Type B pancreatic cell (in vitro differentiated cells): Measurements from ENCODE around the gene UBAC2. TPM values are rescaled to one million over a fixed set of nuclear protein-coding genes. Genes with fewer than 3 reads are reported as not detected.

Source experiments
- DNase-seq: peaks from one replicate; pipeline ENCODE4 v3.0.0; 2021; ENCODE audit warnings: mixed read lengths; ENCODE audit not compliant: unreplicated experiment; ENCODE audit errors: extremely low spot score
- H3K27ac Mint-ChIP-seq: 2 replicates; pipeline ENCODE4 v1.8.0; 2021; ENCODE audit warnings: mild to moderate bottlenecking, mixed read lengths
- H3K27me3 Mint-ChIP-seq: 2 replicates; pipeline ENCODE4 v1.8.0; 2021; ENCODE audit warnings: mixed read lengths
- H3K36me3 Mint-ChIP-seq: 2 replicates; pipeline ENCODE4 v1.8.0; 2021; ENCODE audit warnings: mixed read lengths
- H3K4me1 Mint-ChIP-seq: one replicate; pipeline ENCODE4 v1.8.0; 2021; ENCODE audit warnings: mixed read lengths; ENCODE audit not compliant: unreplicated experiment
- H3K4me3 Mint-ChIP-seq: 2 replicates; pipeline ENCODE4 v1.8.0; 2021; ENCODE audit warnings: mild to moderate bottlenecking, mixed read lengths
- H3K9me3 Mint-ChIP-seq: 2 replicates; pipeline ENCODE4 v1.8.0; 2021; ENCODE audit warnings: mixed read lengths
- CTCF ChIP-seq: fragments of 200-600 bp; sonication (generic); conservative IDR thresholded peaks from 2 replicates; pipeline ENCODE4 v1.5.0; 2021; ENCODE audit warnings: antibody characterized with exemption, mild to moderate bottlenecking
- total RNA-seq: library from RNA; stranded (reverse); gene quantifications from 2 replicates; pipeline ENCODE4 v1.2.1, GENCODE V29; 2021; ENCODE audit warnings: low replicate concordance

Gene UBAC2
- total RNA-seq, 1 donor from 2014 or later = 66.0 TPM

DNA sequence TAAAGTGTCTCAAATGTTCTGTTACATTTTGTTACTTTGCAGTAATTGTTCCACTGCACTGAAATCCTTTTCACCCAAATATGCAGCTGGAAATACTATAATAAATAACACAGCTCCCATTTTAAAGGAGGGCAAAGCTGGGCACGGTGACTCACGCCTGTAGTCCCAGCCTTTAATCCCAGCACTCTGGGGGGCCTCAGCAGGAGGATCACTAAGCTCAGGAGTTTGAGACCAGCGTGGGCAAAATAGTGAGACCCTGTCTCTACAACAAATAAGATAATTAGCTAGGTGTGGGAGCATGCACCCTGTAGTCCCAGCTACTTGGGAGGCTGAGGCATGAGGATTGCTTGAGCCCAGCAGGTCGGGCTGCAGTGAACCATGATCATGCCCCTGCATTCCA is 7.5 kb upstream of the UBAC2 start:
- no peak overlapping the region for H3K4me3 Mint-ChIP-seq
- TF ChIP-seq CTCF = no peak
- no peak overlapping the region for H3K27ac Mint-ChIP-seq
- H3K36me3 Mint-ChIP-seq = no peaks in the 10 kb centered on the region
- no peaks in the 10 kb centered on the region for H3K27me3 Mint-ChIP-seq
- H3K4me1 Mint-ChIP-seq = peaks cover 14% of the 10 kb centered on the region
- no peaks in the 10 kb centered on the region for H3K9me3 Mint-ChIP-seq
- DNase-seq = no peak

DNA sequence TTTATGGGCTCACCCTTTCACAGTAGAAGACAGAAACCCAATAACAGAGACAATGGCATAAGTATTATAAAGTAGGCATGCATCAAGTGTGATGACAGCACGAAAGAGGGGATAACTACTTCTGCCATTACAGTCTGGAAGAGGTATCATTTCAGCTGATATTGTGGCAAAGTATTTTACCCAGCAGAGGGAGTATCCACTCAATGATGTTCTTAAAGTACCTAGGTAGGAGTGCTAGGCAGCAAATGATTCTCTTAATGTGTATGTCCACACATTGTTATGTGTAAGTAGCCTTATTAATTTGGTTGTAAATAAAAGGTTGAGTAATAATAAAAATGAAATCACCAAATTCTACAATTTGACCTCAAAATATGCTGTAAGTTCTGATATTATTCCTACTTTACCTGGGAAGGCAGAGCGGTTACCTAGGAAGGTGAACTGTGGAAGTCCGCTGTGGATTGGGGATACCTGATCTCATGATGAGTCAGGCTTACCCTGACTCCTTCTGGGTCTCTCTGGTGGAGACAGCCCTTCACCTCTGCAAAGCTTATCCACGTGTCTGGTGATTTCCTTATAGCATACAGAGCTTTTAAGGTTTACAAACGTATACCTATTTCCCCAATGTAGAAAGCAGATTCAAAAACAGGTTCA is 4.1 kb upstream of the UBAC2 start:
- TF ChIP-seq CTCF = no peak
- Mint-ChIP-seq H3K4me1 (peaks cover 27% of the 10 kb centered on the region), H3K27ac (peak overlapping the region; percentile 89), H3K9me3 (no peaks in the 10 kb centered on the region), H3K27me3 (no peaks in the 10 kb centered on the region), H3K4me3 (peak overlapping the region; percentile 73), H3K36me3 (no peaks in the 10 kb centered on the region)
- DNase-seq = no peak

GRCh38 chr13:99197117-99197651 is 3.5 kb upstream of the UBAC2 start:
- Mint-ChIP-seq H3K4me1 (peaks cover 25% of the 10 kb centered on the region), H3K4me3 (peak overlapping the region; percentile 73)

DNA sequence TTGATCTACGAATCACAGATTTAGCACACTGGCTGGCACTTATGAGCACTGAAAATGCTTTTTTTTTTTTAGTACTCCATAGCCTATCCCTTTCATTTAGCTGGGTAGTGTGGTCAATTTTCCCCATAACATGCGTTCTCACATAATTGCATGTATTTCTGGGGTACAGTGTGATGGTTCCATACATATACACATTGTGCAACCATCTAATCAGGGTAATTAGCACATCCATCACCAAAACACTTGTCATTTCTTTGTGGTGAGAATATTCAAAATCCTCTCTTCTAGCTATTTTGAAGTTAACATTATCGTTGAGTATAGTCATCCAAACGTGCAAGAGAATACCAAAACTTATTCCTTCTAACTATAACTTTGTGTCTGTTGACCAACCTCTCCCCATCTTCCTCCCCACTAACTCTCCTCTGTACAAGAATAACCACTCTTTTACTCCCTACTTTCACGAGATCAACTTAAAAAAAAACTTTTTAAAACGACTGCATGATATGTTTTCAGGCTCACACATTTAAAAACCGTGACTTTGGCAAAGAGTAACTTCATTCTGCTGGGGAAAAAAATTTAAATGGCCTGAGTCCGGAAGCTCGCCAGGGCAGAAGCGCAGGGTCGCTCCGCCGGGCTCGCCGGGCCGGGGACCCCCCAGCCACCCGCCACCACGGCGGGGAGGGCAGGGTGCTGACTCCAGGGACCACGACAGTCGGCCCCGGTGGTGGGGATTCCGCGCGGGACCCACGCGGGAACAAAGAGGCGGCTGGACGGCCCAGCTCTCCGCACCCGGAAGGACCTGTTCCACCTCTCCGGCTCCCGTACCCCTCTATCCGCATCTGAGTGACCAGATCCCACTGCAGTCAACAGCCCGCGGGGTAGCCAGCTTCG is 868 bp upstream of the UBAC2 start:
- Mint-ChIP-seq H3K27me3 (no peaks in the 10 kb centered on the region), H3K4me3 (peak overlapping the region; percentile 93), H3K9me3 (no peaks in the 10 kb centered on the region), H3K27ac (peak overlapping the region; percentile 99), H3K4me1 (peaks cover 45% of the 10 kb centered on the region), H3K36me3 (peaks cover 17% of the 10 kb centered on the region)
- no peak for TF ChIP-seq CTCF
- no peak for DNase-seq

More at GRCh38 chr13:99197117-99197651, 3.5 kb upstream of the UBAC2 start:
- Mint-ChIP-seq H3K9me3 (no peaks in the 10 kb centered on the region), H3K27me3 (no peaks in the 10 kb centered on the region), H3K36me3 (peaks cover 3% of the 10 kb centered on the region), H3K27ac (peak overlapping the region; percentile 89)
- TF ChIP-seq CTCF = no peak
- DNase-seq = no peak

DNA sequence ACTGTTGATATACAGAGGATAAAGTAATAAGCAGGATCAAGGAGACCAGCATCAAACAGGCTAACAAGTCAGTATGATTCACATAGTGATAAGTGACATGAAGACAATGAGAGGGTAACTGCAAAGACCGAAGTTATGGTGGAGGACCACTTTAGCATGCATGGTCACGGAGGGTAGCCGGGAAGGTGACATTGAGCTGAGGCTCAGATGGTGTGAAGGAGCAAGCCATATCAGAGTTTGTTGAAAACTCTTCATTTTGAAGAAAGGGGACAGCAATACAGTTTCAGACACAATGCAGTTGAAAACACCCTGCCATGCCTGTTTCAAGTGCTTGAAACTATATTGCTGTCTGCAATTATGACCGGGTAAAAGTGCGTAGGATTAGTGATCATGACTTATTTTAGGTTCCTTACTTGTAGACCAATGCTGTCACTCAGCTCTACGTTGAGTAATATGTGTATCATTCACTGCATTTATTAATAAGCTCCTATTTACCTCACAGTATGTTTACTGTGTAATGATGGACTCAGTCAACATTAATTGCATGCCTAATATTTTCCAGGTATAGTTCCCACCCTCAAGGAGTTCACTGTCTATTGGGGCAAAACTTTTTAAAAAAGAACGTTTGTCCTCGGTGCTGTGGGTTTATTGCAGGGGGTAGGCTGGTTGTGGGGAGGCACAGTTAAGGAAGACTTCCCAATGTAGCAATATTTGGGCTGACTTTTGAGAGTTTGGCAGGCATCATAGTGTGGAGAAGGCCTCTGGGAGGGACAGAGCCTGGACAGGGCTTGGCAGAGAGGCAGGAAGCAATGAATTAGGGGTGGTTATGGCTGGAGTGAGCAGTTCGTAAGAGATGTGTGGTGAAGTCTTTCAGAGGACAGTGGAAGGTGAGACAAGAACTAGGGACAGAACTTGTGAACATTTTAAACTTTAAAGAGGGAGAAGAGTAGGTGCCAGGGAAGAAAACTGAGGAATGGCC is 3.2 kb downstream of the UBAC2 start:
- no peaks in the 10 kb centered on the region for H3K9me3 Mint-ChIP-seq
- H3K4me1 Mint-ChIP-seq = peaks cover 59% of the 10 kb centered on the region
- peak overlapping the region; percentile 39 for H3K4me3 Mint-ChIP-seq
- H3K27ac Mint-ChIP-seq = peak overlapping the region; percentile 45
- DNase-seq = no peak
- H3K27me3 Mint-ChIP-seq = no peaks in the 10 kb centered on the region
- TF ChIP-seq CTCF = no peak
- H3K36me3 Mint-ChIP-seq = peaks cover 48% of the 10 kb centered on the region
